GM18907 (cell line): ENCODE results near the gene DUSP3.
A peak's percentile ranks its signal among the peaks of the same experiment; 100 is the strongest.

ENCODE experiments used
- ATAC-seq: cut with Tn5 transposase; IDR thresholded peaks from one replicate; pipeline ENCODE4 v1.9.1; 2021; ENCODE audit warnings: mild to moderate bottlenecking, moderate library complexity; ENCODE audit not compliant: unreplicated experiment

Gene DUSP3

GRCh38 chr17:43769859-43770258 lies 8.9 kb downstream of the DUSP3 start:
- ATAC-seq, result no peak

GRCh38 chr17:43769426-43769825 lies 9.4 kb downstream of the DUSP3 start:
- ATAC-seq, result no peak

GRCh38 chr17:43768943-43769342 lies 9.8 kb downstream of the DUSP3 start:
- ATAC-seq, result no peak

GRCh38 chr17:43768382-43768781 lies 10.4 kb downstream of the DUSP3 start:
- ATAC-seq, result no peak

GRCh38 chr17:43767713-43768059 lies 11.1 kb downstream of the DUSP3 start:
- no peak for ATAC-seq

DNA sequence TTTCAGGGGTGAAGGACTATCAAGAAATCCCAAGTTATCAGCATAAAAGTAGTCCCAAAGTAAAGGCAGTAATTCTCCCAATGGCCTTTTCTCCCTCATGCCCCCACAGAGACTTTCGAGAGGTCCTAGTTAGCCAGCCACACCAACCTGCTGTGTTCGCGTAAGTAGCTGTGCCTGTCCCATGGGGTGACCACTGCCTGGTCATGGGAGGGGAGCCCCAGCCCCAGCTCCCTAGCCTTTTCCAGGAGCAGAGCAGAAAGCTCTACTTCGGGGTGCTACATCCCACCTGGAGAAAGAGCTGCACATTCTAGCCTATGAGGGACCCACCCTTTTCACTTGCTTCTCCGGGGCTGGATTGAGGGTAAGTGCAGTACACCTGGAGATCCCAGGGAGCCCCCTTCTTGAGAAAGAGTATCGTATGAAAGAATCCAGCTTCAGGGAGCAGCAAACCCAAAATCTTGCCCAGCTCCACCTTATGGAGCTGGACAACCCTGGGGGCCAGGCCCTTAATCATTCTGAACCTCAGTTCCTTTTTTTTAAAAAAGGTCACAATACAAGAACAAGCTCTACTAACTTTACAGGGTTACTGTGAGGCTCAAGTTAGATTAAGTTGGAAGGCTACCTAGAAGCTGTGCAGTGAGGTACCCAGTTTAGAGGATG lies 11.6 kb downstream of the DUSP3 start:
- no peak for ATAC-seq

- no peak for ATAC-seq
Observed at GRCh38 chr17:43766413-43767052, 12.2 kb downstream of the DUSP3 start.

GRCh38 chr17:43760254-43760852 lies 18.4 kb downstream of the DUSP3 start:
- ATAC-seq, result peak; percentile 50

DNA sequence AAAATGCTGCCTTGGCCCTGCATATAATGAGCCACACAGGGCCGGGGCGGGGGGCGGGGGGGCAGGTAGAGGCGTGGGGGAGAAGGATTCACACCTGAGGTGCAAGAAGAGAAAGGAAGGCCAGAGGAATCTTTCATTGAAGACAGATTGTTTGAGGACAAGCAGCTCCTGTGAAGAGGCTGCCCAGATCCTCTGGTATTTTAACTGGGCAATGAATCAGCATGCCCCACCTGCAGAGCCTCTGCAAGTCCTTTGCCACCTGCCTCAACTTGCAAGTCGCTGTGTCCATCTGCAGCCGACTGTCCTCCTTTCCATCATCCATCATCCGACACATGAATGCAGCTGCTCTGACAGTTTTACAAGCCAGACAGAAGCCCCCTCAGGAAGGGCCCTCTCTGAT lies 18.9 kb downstream of the DUSP3 start:
- ATAC-seq, result no peak

GRCh38 chr17:43758497-43759174 lies 20.1 kb downstream of the DUSP3 start, which contains the start of gene SOST:
SOST (minus strand) TSS chr17:43758791; CDS start chr17:43758741, 50 bp downstream.
- no peak for ATAC-seq

- ATAC-seq, result no peak
Observed at GRCh38 chr17:43758086-43758485, 20.7 kb downstream of the DUSP3 start.

GRCh38 chr17:43757171-43757660 lies 21.6 kb downstream of the DUSP3 start:
- ATAC-seq, result no peak

GRCh38 chr17:43756201-43756600 lies 22.6 kb downstream of the DUSP3 start:
- no peak for ATAC-seq

GRCh38 chr17:43755389-43755875 lies 23.3 kb downstream of the DUSP3 start:
- no peak for ATAC-seq

GRCh38 chr17:43754947-43755346 lies 23.8 kb downstream of the DUSP3 start:
- ATAC-seq, result no peak

DNA sequence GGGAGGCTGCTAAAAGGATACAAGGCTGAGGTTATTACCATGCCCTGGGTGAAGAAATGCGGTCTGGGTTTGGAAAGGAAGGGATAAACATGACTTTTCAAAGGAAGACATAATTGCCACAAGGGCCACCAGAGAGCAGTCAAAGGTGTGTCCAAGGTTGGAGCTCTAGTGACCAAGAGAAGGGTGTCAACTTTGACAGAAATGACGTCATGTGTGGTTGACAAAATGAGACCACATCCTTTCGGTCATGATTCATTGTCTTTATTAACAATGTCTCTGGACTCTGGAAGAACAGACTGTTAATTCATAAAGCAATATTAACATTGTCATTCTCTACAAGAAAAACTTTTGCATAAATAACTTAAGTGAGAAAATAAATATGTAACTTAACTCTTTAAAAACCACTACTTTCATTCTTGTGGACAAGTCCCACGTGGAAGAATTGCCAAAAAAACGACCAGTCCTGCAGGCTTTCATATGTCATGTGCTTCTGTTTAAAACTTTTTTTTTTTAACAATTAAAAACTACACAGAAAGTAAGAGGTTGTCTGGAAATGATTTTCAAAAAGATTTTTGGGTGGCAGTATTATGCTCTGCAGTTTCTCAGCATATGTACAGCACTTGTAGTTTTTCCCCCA lies 25.2 kb downstream of the DUSP3 start:
- ATAC-seq, result no peak

- ATAC-seq, result no peak
Observed at GRCh38 chr17:43750153-43750552, 28.6 kb downstream of the DUSP3 start.

GRCh38 chr17:43745541-43745940 lies 33.2 kb downstream of the DUSP3 start:
- ATAC-seq, result no peak

DNA sequence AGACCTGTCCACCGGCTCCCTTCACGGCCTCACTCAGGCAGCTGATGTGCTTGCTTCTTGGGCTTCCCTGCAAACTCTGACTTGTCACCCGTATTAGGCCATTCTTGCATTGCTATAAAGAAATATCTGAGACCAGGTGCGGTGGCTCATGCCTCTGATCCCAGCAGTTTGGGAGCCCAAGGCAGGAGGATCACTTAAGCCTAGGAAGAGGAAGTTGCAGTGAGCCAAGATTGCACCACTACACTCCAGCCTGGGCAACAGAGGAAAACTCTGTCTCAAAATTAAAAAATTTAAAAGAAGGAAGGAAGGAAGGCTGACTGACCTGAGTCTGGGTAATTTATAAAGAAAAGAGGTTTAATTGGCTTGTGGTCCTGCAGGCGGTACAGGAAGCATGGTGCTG lies 37.1 kb downstream of the DUSP3 start:
- no peak for ATAC-seq

DNA sequence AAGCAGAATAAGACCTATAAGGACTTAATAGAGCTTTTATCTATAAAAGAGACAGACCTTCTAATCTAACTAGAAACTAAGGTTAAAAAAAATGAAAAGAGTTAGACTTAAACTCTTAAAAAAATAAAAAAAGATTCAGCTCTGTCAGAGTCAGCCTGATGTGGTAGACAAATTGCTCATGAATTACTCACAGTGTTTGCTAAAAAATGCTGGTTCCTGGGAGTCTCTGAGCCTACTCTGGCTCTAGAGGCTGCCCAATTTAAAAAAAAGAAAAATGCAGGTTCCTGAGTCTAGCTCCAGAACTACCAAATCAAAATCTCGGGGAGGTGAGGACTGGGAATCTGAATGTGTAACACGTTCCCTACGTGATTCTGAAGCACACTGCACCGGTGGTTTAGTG lies 38.2 kb downstream of the DUSP3 start:
- ATAC-seq, result no peak

- no peak for ATAC-seq
Observed at GRCh38 chr17:43737722-43738121, 41.1 kb downstream of the DUSP3 start.
